ENCODE measurements around the gene WHRN.

The WHRN gene

GRCh38 chr9:114450833-114451706 is 54.2 kb downstream of the WHRN start:
- no peak for DNase-seq (ENCODE audit: low read depth in 4 of 4, low spot score in 1 of 4)

- DNase-seq (ENCODE audit: low read depth in 4 of 4, low spot score in 1 of 4), result no peak
These were observed 55.1 kb downstream of the WHRN start for GRCh38 chr9:114450181-114450580.

GRCh38 chr9:114449236-114449635 is 56.0 kb downstream of the WHRN start:
- DNase-seq (ENCODE audit: low read depth in 4 of 4, low spot score in 1 of 4), result no peak

GRCh38 chr9:114448706-114449105 is 56.6 kb downstream of the WHRN start:
- no peak for DNase-seq (ENCODE audit: low read depth in 4 of 4, low spot score in 1 of 4)

DNA sequence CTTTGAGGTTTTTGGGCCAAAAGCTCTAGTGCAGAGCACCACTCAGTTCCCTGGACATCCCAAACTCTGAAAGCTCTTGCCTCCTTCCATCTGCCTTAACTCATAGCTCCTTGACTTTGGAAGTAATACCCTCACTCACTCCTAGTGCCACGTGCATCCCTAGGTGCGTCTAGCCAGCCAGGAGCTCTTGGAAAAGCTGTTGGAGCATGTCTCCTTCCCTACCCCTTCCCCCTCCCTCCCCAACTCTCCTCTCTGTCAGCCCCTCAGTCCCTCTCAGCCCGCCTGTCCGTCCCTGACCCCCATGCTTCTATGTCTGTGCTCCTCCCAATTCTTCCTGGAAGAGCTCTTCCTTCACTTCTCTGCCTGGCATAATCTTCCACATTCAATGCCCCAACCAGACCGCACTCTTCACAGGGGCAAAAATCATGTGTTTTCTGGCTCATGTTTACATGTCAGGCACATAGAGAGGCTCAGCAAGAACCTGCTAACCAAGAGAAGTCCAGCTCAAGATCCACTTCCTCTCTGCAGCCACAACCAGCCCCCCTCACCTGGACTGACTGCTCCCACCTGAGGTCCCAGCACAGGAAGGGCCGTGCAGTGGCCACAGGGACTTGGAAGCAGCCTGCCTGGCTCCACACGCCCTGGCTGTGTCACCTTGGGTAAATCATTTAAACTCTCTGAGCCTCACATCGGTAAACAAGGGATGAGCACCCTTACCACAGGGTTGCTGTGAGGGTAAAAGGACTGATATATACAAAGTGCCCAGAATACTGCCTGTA is 58.4 kb downstream of the WHRN start:
- no peak for DNase-seq (ENCODE audit: low read depth in 4 of 4, low spot score in 1 of 4)

- no peak for DNase-seq (ENCODE audit: low read depth in 4 of 4, low spot score in 1 of 4)
These were observed 59.2 kb downstream of the WHRN start for GRCh38 chr9:114446036-114446435.

- DNase-seq (ENCODE audit: low read depth in 4 of 4, low spot score in 1 of 4), result no peak
These were observed 59.7 kb downstream of the WHRN start for GRCh38 chr9:114445616-114446015.

DNA sequence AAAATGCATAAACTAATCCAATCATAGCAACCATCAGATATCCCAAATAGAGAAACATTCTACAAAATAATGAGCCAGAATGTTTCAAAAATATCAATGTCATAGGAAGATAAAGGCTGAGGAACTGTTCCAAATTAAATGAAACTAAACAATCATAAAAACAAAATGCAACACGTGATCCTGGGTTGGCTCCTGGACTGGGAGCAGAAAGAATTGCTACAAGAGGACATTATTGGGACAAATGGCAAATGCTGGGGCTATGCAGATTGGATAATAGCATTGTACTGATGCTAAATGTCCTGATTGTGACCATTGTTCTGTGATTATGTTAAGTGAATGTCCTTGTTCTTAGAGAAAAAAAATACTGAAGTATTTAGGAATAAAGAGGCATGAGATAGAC is 63.3 kb downstream of the WHRN start:
- no peak for DNase-seq (ENCODE audit: low read depth in 4 of 4, low spot score in 1 of 4)

- DNase-seq (ENCODE audit: low read depth in 4 of 4, low spot score in 1 of 4), result no peak
These were observed 67.8 kb downstream of the WHRN start for GRCh38 chr9:114437401-114437893.

DNA sequence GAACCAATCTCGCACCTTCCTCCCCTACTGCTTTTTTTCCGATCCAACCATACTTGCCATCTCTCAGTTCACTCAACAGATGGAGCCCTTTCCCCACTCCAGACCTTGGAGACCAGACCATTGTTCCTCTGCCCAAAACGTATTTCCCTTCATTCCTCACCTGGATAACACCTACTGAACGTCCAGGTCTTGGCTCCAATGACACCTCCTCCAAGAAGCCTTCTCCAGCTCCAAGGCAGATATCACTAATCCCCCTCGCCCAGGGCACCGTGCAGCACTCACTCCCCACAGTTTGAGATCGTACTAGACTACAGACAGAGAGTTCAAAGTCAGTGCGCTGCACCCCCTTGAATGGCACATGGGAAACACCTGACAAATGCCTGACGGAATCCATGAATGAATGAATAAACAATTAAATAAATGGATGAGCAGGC is 70.4 kb downstream of the WHRN start:
- no peak for DNase-seq (ENCODE audit: low read depth in 4 of 4, low spot score in 1 of 4)

GRCh38 chr9:114433720-114434255 is 71.5 kb downstream of the WHRN start:
- no peak for DNase-seq (ENCODE audit: low read depth in 4 of 4, low spot score in 1 of 4)

GRCh38 chr9:114433086-114433485 is 72.2 kb downstream of the WHRN start:
- no peak for DNase-seq (ENCODE audit: low read depth in 4 of 4, low spot score in 1 of 4)

DNA sequence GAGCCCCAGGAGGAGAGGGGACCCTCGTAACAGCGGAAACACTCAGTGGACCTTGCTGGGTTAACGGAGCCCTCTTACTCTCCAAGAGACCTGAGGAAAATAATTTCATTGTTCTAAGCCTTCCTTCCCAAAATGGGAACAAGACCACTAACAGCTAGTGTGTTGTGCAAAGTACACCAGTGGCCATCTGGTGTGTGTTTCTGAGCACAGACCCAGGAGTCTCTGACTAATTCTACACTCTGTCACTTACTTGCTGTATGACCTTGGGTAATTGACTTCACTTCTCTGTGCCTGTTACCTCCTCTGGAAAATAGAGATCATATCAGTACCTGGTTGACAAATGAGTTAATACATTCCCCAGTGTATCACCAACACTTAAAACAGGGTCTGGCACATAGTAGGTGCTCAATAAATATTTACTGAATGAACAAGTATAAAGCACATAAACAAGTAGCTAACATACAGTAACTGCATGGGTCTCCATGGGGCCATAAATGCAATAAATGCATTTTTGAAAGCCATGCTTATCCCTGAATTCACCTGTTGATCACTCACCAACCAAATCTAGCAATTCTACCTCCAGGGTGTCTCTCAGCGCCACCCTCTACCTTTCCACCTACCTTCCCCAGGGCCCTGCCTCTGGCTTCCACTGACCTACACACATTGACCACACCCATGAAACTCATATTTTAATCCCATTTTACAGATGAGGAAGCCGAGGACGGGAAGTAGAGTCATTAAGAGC is 72.8 kb downstream of the WHRN start:
- no peak for DNase-seq (ENCODE audit: low read depth in 4 of 4, low spot score in 1 of 4)

- DNase-seq (ENCODE audit: low read depth in 4 of 4, low spot score in 1 of 4), result no peak
These were observed 73.5 kb downstream of the WHRN start for GRCh38 chr9:114431770-114432169.

DNA sequence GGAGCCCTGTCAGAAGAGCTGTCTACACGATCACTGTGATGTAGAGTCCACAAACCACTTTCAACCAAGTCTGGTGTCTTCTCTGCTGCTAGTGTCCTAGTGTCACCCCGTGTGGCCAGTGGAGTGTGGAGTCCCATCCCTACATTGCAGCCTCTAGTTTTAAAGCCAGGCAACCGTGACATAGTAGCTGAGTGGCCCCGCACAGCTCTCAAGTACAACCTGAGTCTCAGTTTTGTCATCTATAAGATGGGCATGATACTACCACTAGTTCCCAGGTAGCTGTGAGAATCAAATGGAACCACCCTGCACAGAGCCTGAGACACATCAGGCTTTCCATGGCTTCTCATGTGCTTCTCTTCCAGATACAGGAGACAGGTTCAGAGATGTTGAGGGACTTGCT is 74.3 kb downstream of the WHRN start:
- no peak for DNase-seq (ENCODE audit: low read depth in 4 of 4, low spot score in 1 of 4)

GRCh38 chr9:114430457-114430856 is 74.8 kb downstream of the WHRN start:
- no peak for DNase-seq (ENCODE audit: low read depth in 4 of 4, low spot score in 1 of 4)

DNA sequence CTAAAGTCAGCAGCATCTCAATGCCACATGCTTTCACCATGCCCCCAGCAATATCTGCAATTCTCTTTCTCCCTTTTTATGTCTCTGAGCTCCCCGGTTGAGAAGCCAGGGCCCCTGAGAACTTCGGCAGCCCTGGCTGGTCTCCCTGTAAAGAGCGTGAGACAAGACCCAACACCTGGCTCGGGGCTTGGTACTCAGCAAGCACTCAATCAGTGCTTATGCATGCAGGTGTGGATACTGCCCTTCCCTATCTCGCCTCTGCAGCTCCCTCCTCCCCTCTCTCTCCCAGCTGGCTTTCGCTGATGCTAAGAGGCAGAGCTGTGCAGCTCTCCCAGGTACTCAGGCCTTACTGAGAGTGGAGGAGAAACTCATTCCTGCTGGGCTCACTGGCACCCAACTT is 75.8 kb downstream of the WHRN start:
- no peak for DNase-seq (ENCODE audit: low read depth in 4 of 4, low spot score in 1 of 4)

DNA sequence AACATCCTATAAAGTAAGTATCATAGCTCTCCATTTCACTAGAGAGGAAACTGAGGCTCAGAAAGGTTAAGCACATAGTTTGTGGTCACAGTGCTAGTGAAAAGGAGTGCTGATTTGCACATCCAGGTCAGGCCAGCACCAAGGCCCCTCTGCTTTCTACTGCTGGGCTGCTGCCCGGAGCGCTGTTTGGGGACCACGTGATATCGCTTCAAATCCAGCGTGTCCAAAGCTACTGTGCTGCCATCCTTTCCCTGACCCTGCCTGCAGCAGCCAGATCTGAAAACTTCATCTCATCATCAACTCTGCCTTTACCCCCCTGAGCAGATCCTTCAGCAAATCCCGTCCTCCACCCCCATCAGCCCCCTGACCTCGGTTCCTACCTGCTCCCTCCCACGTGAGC is 76.8 kb downstream of the WHRN start:
- DNase-seq (ENCODE audit: low read depth in 4 of 4, low spot score in 1 of 4), result no peak

DNA sequence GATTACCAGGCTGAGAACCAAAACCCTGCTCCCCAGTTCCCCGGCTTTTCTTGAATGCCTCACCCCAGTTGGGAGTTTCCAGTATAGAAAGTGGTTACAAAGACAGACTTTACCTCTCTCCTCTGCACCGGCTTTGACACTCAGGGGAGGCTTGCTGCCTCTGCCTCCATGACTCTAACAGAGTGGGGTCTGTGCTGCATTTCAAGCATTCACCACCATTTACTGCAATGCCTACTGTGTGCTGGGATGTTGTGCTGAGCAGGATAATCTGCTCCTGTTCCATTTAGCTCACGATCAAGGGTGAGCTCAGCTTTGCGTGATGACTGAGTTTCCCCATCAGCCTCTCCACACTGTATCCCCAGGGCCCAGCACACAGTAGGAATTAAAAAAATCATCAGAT is 77.6 kb downstream of the WHRN start:
- no peak for DNase-seq (ENCODE audit: low read depth in 4 of 4, low spot score in 1 of 4)

- no peak for DNase-seq (ENCODE audit: low read depth in 4 of 4, low spot score in 1 of 4)
These were observed 79.0 kb downstream of the WHRN start for GRCh38 chr9:114426046-114426948.
